A549 (cell line): ENCODE measurements around the gene GLRX3. TPM values are rescaled to one million over a fixed set of nuclear protein-coding genes. Genes with fewer than 3 reads are reported as not detected.

Experiments used
- ATAC-seq, 2 experiments: fragments of 200-7000 bp in 1 of 2; fragments of >200 bp in 1 of 2; cut with Nextera tagmentation in 1 of 2; cut with Tn5 transposase in 1 of 2; 3 replicates each; pipeline versions ENCODE4 v1.8.0 to v1.9.1; 2018 to 2020; ENCODE audit warnings: mild to moderate bottlenecking in 1 of 2, moderate library complexity in 1 of 2
- CTCF ChIA-PET: fragments of 300-600 bp; sonication (Branson Sonifier 250); formaldehyde crosslinking; extraction: SDS; loops from one replicate; lab custom pipeline; 2021; ENCODE audit warnings: antibody characterized with exemption, inconsistent platforms; lab: Yijun Ruan, JAX
- POLR2A ChIA-PET: fragments of 350-600 bp; formaldehyde crosslinking; extraction: SDS; loops from one replicate; lab custom pipeline; 2021; ENCODE audit warnings: antibody characterized with exemption, inconsistent platforms; lab: Yijun Ruan, JAX
- DNase-seq, 2 experiments: peaks; one replicate each; pipeline versions ENCODE4 v3.0.0 to v3.0.0-alpha.2; 2011 to 2016; ENCODE audit warnings: low read depth in 1 of 2, low spot score in 1 of 2
- FAIRE-seq: peaks from 2 replicates; lab custom pipeline; 2011; peaks lifted over from hg19 to GRCh38; lab: Jason Lieb, UNC
- H3K27ac ChIP-seq, 2 experiments: fragments of >200 bp; sonication (Bioruptor Twin); formaldehyde crosslinking; 3 replicates each; pipeline ENCODE4 v1.5.1; 2016 to 2017
- H3K4me1 ChIP-seq: fragments of >200 bp; sonication (Bioruptor Twin); formaldehyde crosslinking; 3 replicates; pipeline ENCODE4 v1.6.1; 2016
- H3K4me2 ChIP-seq: fragments of >200 bp; sonication (Bioruptor Twin); formaldehyde crosslinking; 3 replicates; pipeline ENCODE4 v1.6.1; 2016
- H3K4me3 ChIP-seq: fragments of >200 bp; sonication (Bioruptor Twin); formaldehyde crosslinking; 3 replicates; pipeline ENCODE4 v1.5.1; 2016
- H3K9me3 ChIP-seq: fragments of >200 bp; sonication (Bioruptor Twin); formaldehyde crosslinking; 3 replicates; pipeline ENCODE4 v1.6.1; 2016
- BHLHE40 ChIP-seq: IDR thresholded peaks from 2 replicates; pipeline ENCODE4 v1.6.1; 2012; ENCODE audit warnings: low read depth, low read length, inconsistent platforms
- CBX2 ChIP-seq: fragments of 200-600 bp; sonication (generic); IDR thresholded peaks from 2 replicates; pipeline ENCODE4 v1.6.1; 2016; ENCODE audit warnings: low read depth, mild to moderate bottlenecking, borderline replicate concordance
- CBX8 ChIP-seq: fragments of 200-600 bp; sonication (generic); IDR thresholded peaks from 2 replicates; pipeline ENCODE4 v1.6.1; 2016
- CHD2 ChIP-seq: fragments of 150-350 bp; IDR thresholded peaks from 2 replicates; pipeline ENCODE4 v1.6.1; 2014; ENCODE audit warnings: low read length; ENCODE audit not compliant: partially characterized antibody
- CTCF ChIP-seq: fragments of >200 bp; sonication (Bioruptor Twin); formaldehyde crosslinking; IDR thresholded peaks from 3 replicates; pipeline ENCODE4 v1.5.1; 2016
- E2F6 ChIP-seq: IDR thresholded peaks from 2 replicates; pipeline ENCODE4 v1.6.1; 2012; ENCODE audit warnings: low read depth, borderline replicate concordance
- EHF ChIP-seq: fragments of 250-450 bp; sonication (Bioruptor Pico); IDR thresholded peaks from 2 replicates; pipeline ENCODE4 v1.5.0; 2020; ENCODE audit warnings: mild to moderate bottlenecking
- EHMT2 ChIP-seq: fragments of 200-600 bp; sonication (generic); IDR thresholded peaks from 2 replicates; pipeline ENCODE4 v1.6.1; 2016; ENCODE audit warnings: antibody characterized with exemption, low read depth, mild to moderate bottlenecking, moderate library complexity
- ELK1 ChIP-seq: fragments of 150-350 bp; IDR thresholded peaks from 2 replicates; pipeline ENCODE4 v1.6.1; 2014; ENCODE audit warnings: low read depth, mild to moderate bottlenecking, low read length
- EP300 ChIP-seq, 2 experiments: fragments of >200 bp; sonication (Bioruptor Twin); formaldehyde crosslinking; IDR thresholded peaks; 2 replicates in 1 of 2; 3 replicates in 1 of 2; pipeline ENCODE4 v1.6.1; 2016 to 2017
- ESRRA ChIP-seq: fragments of 150-350 bp; IDR thresholded peaks from 2 replicates; pipeline ENCODE4 v1.6.1; 2014; ENCODE audit warnings: mild to moderate bottlenecking, low read length, borderline replicate concordance
- FOXS1 ChIP-seq: fragments of 250-450 bp; sonication (Bioruptor Pico); IDR thresholded peaks from 2 replicates; pipeline ENCODE4 v1.5.0; 2020; ENCODE audit warnings: mild to moderate bottlenecking, moderate library complexity
- GATA3 ChIP-seq: IDR thresholded peaks from 2 replicates; pipeline ENCODE4 v1.6.1; 2012; ENCODE audit warnings: borderline replicate concordance
- HDAC2 ChIP-seq: fragments of 200-600 bp; sonication (generic); IDR thresholded peaks from 2 replicates; pipeline ENCODE4 v1.6.1; 2016
- HES2 ChIP-seq: fragments of >200 bp; sonication (Bioruptor Twin); formaldehyde crosslinking; IDR thresholded peaks from 2 replicates; pipeline ENCODE4 v1.6.1; 2016
- HEYL ChIP-seq: fragments of 250-450 bp; sonication (Bioruptor Pico); IDR thresholded peaks from 2 replicates; pipeline ENCODE4 v1.8.0; 2021; ENCODE audit warnings: mild to moderate bottlenecking, moderate library complexity
- HOXB5 ChIP-seq: fragments of 250-450 bp; sonication (Bioruptor Pico); IDR thresholded peaks from 2 replicates; pipeline ENCODE4 v1.5.0; 2020; ENCODE audit warnings: mild to moderate bottlenecking, moderate library complexity
- JUN ChIP-seq, 2 experiments: fragments of >200 bp; sonication (Bioruptor Twin); formaldehyde crosslinking; IDR thresholded peaks; 2 replicates in 1 of 2; 3 replicates in 1 of 2; pipeline ENCODE4 v1.6.1; 2016 to 2017
- JUNB ChIP-seq: fragments of >200 bp; sonication (Bioruptor Twin); formaldehyde crosslinking; IDR thresholded peaks from 2 replicates; pipeline ENCODE4 v1.6.1; 2016
- POLR2AphosphoS2 ChIP-seq: conservative IDR thresholded peaks from 2 replicates; pipeline ENCODE4 v1.6.1; 2012; ENCODE audit warnings: low read length, improper control_type of control experiment, inconsistent platforms
- RAD21 ChIP-seq, 2 experiments: fragments of >200 bp in 1 of 2; sonication (Bioruptor Twin) in 1 of 2; formaldehyde crosslinking in 1 of 2; IDR thresholded peaks in 1 of 2; conservative IDR thresholded peaks in 1 of 2; 2 replicates in 1 of 2; 3 replicates in 1 of 2; pipeline ENCODE4 v1.6.1; 2012 to 2018; ENCODE audit warnings: inconsistent platforms in 1 of 2
- RCOR1 ChIP-seq: fragments of 150-350 bp; IDR thresholded peaks from 2 replicates; pipeline ENCODE4 v1.6.1; 2014; ENCODE audit warnings: antibody characterized with exemption, low read length, low read depth
- SREBF2 ChIP-seq: fragments of 450-650 bp; IDR thresholded peaks from 2 replicates; pipeline ENCODE4 v1.6.1; 2014; ENCODE audit warnings: mild to moderate bottlenecking, moderate library complexity
- TP53 ChIP-seq: fragments of 250-450 bp; sonication (Bioruptor Pico); IDR thresholded peaks from 2 replicates; pipeline ENCODE4 v1.5.0; 2021; ENCODE audit warnings: mild to moderate bottlenecking, moderate library complexity
- ZFP36 ChIP-seq: fragments of 450-650 bp; IDR thresholded peaks from 2 replicates; pipeline ENCODE4 v1.6.1; 2014; ENCODE audit warnings: borderline replicate concordance; ENCODE audit not compliant: partially characterized antibody
- ZNF302 ChIP-seq: fragments of 250-450 bp; sonication (Bioruptor Pico); IDR thresholded peaks from 2 replicates; pipeline ENCODE4 v1.9.0; 2021; ENCODE audit warnings: inconsistent platforms, mild to moderate bottlenecking, moderate library complexity
- ZSCAN20 ChIP-seq: fragments of 250-450 bp; sonication (Bioruptor Pico); IDR thresholded peaks from 2 replicates; pipeline ENCODE4 v1.8.0; 2022; ENCODE audit warnings: mild to moderate bottlenecking, moderate library complexity
- WGBS: methylation state at CpG from one replicate; pipeline ENCODE4 v1.1.6; 2017; ENCODE audit errors: missing lambda C conversion rate; 5-methylcytosine and 5-hydroxymethylcytosine counted together
- polyA plus RNA-seq, 4 experiments: library from polyadenylated mRNA; depleted of rRNA in 3 of 4; stranded (reverse); fragments of >200 nt; fragmentation: RNase III in 1 of 4; extraction: RNeasy Plus Mini Kit Qiagen cat#74134 plus additional on column Dnase treatment in 1 of 4; gene quantifications; 2 replicates in 3 of 4; 3 replicates in 1 of 4; pipeline ENCODE4 v1.2.3, GENCODE V29; 2011 to 2017

The GLRX3 gene
- polyA plus RNA-seq, 2 of the 4 experiments (the other 2 are of a cell fraction), result 153 to 219 TPM

GRCh38 chr10:130192276-130192848, 56.2 kb downstream of the GLRX3 start:
- Histone ChIP-seq H3K4me3 (no peak overlapping the region), H3K27ac (no peak overlapping the region), H3K9me3 (no peaks in the 10 kb centered on the region), H3K4me1 (no peaks in the 10 kb centered on the region), H3K4me2 (no peak overlapping the region)
- 90% methylated on average over 5 of the region's 10 CpGs for WGBS
- FAIRE-seq, result no peak
- POLR2A ChIA-PET, result no interaction called here
- ATAC-seq, result no peak
- CTCF ChIA-PET, result interaction anchor here (4.0 kb wide), 1 partner anchor 17 kb away, joined by 37 read pairs; no protein-coding TSS in a partner anchor
- TF ChIP-seq E2F6 (no peak), FOXS1 (CRISPR knock-in tag) (no peak), HDAC2 (no peak), JUN (IDR thresholded peaks at IDR 0.05) (no peak), ZFP36 (no peak), CHD2 (no peak), ZSCAN20 (CRISPR knock-in tag) (no peak), TP53 (CRISPR knock-in tag) (no peak), HES2 (no peak), POLR2AphosphoS2 (no peak), BHLHE40 (no peak), SREBF2 (no peak), EHMT2 (no peak), HOXB5 (CRISPR knock-in tag) (no peak), RCOR1 (no peak), CBX8 (no peak), EHF (CRISPR knock-in tag) (no peak)
- DNase-seq, result no peak

GRCh38 chr10:130193033-130193432, 56.8 kb downstream of the GLRX3 start:
- FAIRE-seq, result no peak

More at GRCh38 chr10:130193033-130193432, 56.8 kb downstream of the GLRX3 start:
- WGBS, result 92% methylated on average over 5 of the region's 5 CpGs
- Histone ChIP-seq H3K4me1 (no peaks in the 10 kb centered on the region), H3K9me3 (no peaks in the 10 kb centered on the region), H3K27ac (no peak overlapping the region), H3K4me2 (no peak overlapping the region), H3K4me3 (no peak overlapping the region)
- CTCF ChIA-PET, result no interaction called here
- no peak for ATAC-seq
- TF ChIP-seq JUNB (no peak), HEYL (CRISPR knock-in tag) (no peak), CBX2 (no peak), RAD21 (conservative IDR thresholded peaks at IDR 0.05 in 1 of 2, IDR thresholded peaks at IDR 0.05 in 1 of 2) (no peak), EP300 (IDR thresholded peaks at IDR 0.05) (no peak), ESRRA (no peak), HES2 (no peak), POLR2AphosphoS2 (no peak), ZNF302 (CRISPR knock-in tag) (no peak), ELK1 (no peak), GATA3 (no peak), CTCF (no peak), EHF (CRISPR knock-in tag) (no peak), FOXS1 (CRISPR knock-in tag) (no peak), E2F6 (no peak)
- DNase-seq, result no peak
- POLR2A ChIA-PET, result no interaction called here
